ENCODE data around the gene CCDC9B.

CCDC9B gene

DNA sequence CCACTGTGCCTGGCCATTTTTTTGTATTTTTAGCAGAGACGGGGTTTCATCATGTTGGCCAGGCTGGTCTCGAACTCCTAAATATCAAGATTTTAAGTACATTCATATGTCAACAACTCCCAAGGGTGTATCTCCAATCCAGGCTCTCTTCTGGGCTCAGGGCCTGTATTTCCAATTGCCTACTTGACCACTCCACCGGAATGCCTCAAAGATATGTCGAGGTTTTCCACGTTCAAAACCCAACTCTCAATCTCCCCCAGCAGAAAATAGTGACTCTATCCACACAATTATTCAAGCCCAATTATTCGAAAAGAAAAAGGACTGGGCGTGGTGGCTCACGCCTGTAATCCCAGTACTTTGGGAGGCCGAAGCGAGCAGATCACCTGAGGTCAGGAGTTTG lies 39.9 kb upstream of the CCDC9B start:
- TF ChIP-seq, protein P1, sequence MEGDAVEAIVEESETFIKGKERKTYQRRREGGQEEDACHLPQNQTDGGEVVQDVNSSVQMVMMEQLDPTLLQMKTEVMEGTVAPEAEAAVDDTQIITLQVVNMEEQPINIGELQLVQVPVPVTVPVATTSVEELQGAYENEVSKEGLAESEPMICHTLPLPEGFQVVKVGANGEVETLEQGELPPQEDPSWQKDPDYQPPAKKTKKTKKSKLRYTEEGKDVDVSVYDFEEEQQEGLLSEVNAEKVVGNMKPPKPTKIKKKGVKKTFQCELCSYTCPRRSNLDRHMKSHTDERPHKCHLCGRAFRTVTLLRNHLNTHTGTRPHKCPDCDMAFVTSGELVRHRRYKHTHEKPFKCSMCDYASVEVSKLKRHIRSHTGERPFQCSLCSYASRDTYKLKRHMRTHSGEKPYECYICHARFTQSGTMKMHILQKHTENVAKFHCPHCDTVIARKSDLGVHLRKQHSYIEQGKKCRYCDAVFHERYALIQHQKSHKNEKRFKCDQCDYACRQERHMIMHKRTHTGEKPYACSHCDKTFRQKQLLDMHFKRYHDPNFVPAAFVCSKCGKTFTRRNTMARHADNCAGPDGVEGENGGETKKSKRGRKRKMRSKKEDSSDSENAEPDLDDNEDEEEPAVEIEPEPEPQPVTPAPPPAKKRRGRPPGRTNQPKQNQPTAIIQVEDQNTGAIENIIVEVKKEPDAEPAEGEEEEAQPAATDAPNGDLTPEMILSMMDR (conservative IDR thresholded peaks at IDR 0.05), result no peak
- no peak overlapping the region for H3K27ac ChIP-seq

DNA sequence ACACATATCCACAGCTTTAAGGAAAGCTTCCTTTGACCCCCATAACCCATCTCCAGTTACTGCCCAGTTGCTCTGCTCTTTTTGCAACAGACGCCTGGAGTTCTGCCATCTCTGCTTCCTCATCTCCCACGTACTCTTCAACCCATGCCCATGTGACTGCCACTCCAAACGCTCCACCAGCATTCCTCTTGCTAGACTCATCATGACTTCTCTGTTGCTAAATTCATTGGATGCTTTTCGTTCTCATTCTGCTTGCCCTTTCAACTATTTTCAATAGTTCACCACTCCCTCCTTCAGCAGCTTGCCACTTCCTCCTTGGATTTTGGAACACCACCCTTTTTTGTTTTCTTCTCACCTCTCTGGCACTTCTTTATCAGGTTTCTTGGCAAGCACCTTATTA lies 39.1 kb upstream of the CCDC9B start:
- TF ChIP-seq, protein P1 (conservative IDR thresholded peaks at IDR 0.05), result no peak
- no peak overlapping the region for H3K27ac ChIP-seq

DNA sequence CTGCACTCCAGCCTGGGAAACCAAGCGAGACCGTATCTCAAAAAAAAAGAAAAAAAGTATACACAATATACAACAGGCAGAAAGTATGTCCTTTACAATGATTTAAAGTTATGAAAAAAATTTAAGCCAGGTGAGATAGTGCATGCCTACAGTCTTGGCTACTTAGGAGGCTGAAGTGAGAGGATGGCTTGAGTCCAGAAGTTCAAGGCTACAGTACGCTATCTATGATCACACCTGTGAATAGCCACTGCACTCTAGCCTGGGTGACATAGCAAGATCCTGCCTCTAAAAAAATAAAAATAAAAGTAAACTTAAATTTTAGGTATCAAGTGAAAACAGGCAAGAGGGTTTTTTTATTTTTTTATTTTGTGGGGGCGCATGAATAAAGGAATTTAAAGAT lies 38.6 kb upstream of the CCDC9B start:
- TF ChIP-seq, protein P1 (conservative IDR thresholded peaks at IDR 0.05), result no peak
- H3K27ac ChIP-seq, result no peak overlapping the region

DNA sequence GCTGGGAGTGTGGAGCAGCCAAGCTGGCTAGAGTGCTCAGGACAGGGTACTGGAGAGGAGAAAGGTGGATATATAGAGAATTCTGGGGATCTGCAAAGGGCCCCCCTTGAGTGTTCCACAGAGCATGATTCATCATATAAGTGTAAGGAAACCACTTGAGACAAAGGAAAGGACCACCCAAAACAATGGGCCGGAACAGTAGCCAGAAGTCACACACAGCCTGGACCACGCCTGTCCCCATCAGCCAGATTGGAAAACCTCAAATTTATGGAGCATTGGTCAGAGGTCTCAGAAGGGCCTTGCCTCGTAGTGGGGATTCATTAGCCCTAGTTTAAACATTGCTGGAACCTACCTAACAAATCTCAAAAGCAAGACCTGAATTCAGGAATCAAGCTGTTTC lies 36.9 kb upstream of the CCDC9B start:
- no peak overlapping the region for H3K27ac ChIP-seq
- TF ChIP-seq, protein P1 (conservative IDR thresholded peaks at IDR 0.05), result no peak

DNA sequence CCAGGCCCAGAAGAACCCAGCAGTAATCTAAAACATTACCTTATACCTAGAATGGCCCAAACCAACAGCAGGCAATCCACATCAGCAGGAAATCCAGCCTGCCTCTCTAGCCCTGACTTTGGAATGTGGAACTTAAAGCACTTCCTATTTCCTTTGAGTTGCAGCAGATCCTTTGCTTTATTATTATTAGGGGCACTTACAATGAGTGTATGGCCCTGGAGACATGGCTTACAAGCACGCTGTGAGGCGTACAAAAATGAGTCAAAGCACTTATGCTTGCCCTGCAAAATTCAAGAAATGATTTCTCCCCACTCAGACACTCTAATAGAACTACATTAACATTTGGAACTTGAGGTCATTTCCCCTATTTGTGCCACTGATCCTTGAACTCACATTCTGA lies 32.2 kb upstream of the CCDC9B start:
- TF ChIP-seq, protein P1 (conservative IDR thresholded peaks at IDR 0.05), result no peak
- no peak overlapping the region for H3K27ac ChIP-seq

DNA sequence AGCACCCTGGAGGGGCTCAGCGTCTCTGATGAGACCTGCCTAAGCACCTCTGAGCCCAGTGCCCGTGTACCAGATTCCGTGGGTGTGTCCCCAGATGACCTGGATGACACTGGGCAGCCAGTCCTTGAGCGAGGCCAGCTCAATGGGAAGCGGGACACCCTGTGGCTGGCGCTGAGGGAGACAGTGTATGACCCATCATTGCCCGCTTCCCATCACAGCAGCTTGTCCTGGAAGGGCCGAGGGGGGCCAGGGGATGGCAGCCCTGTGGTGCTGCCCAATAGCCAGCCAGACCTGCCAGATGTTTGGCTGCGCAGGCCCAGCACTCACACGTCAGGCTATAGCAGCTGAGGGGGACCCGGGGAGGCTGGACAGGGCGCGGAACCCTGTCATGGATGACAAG lies 29.2 kb upstream of the CCDC9B start:
- no peak overlapping the region for H3K27ac ChIP-seq
- TF ChIP-seq, protein P1 (conservative IDR thresholded peaks at IDR 0.05), result no peak

DNA sequence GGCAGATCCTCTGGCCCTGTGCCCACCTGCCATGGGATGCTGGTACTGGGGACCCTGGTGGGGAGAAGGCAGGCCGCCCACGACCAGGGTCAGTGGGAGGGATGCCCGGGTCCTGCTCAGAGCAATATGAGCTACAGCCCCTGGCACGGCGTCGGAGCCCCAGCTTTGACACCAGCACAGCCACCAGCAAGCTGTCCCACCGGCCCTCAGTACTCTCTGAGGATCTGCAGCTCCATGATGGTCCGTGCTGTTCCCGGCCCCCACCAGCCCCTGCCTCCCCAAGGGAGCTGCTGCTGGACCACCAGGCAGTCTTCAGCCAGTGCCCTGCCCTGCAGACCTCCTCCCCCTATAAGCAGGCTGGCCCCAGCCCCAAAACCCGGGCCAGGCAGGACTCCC lies 28.7 kb upstream of the CCDC9B start:
- TF ChIP-seq, protein P1 (conservative IDR thresholded peaks at IDR 0.05), result no peak

More for the DNA sequence above, 28.7 kb upstream of the CCDC9B start:
- no peak overlapping the region for H3K27ac ChIP-seq
